KMS-11 (cell line): ENCODE results near the gene ZNF775.

ENCODE experiments used
- H2AFZ ChIP-seq: fragments of 200-600 bp; sonication (generic); 2 replicates; pipeline ENCODE4 v1.6.1; 2016; ENCODE audit warnings: antibody characterized with exemption, mixed run types, low read depth
- H3K27ac ChIP-seq: fragments of 200-600 bp; sonication (generic); 2 replicates; pipeline ENCODE4 v1.6.1; 2016; ENCODE audit warnings: mild to moderate bottlenecking, mixed run types
- H3K27me3 ChIP-seq: fragments of 200-600 bp; sonication (generic); 2 replicates; pipeline ENCODE4 v1.6.1; 2017; ENCODE audit warnings: mild to moderate bottlenecking, low read depth, mixed run types, moderate library complexity; ENCODE audit not compliant: insufficient read depth
- H3K36me3 ChIP-seq: fragments of 200-600 bp; sonication (generic); 2 replicates; pipeline ENCODE4 v1.6.1; 2017; ENCODE audit warnings: mild to moderate bottlenecking, mixed run types; ENCODE audit not compliant: insufficient read depth
- H3K4me1 ChIP-seq: fragments of 200-600 bp; sonication (generic); 2 replicates; pipeline ENCODE4 v1.6.1; 2016; ENCODE audit warnings: mild to moderate bottlenecking, low read depth, mixed run types; ENCODE audit not compliant: poor library complexity, severe bottlenecking
- H3K4me2 ChIP-seq: fragments of 200-600 bp; sonication (generic); 2 replicates; pipeline ENCODE4 v1.7.0; 2016; ENCODE audit warnings: mild to moderate bottlenecking, mixed run types
- H3K4me3 ChIP-seq: fragments of 200-600 bp; sonication (generic); IDR thresholded peaks from 2 replicates; pipeline ENCODE4 v1.6.1; 2017; ENCODE audit warnings: low read depth, low read length, mixed read lengths; ENCODE audit not compliant: insufficient read depth
- H3K79me2 ChIP-seq: fragments of 200-600 bp; sonication (generic); 2 replicates; pipeline ENCODE4 v1.6.1; 2016; ENCODE audit warnings: low read depth, mixed run types; ENCODE audit not compliant: insufficient read depth
- H3K9ac ChIP-seq: fragments of 200-600 bp; sonication (generic); 2 replicates; pipeline ENCODE4 v1.6.1; 2016; ENCODE audit warnings: mild to moderate bottlenecking, mixed run types
- H4K20me1 ChIP-seq: fragments of 200-600 bp; sonication (generic); 2 replicates; pipeline ENCODE4 v1.6.1; 2016; ENCODE audit warnings: mild to moderate bottlenecking, mixed run types; ENCODE audit not compliant: insufficient read depth
- CTCF ChIP-seq: fragments of 200-600 bp; sonication (generic); conservative IDR thresholded peaks from 2 replicates; pipeline ENCODE4 v1.6.1; 2017; ENCODE audit warnings: low read depth, mild to moderate bottlenecking, antibody characterized with exemption, low read length, moderate library complexity, mixed read lengths

The ZNF775 gene

GRCh38 chr7:150336746-150337145 is 42.4 kb upstream of the ZNF775 start:
- Histone ChIP-seq H4K20me1 (no peaks in the 10 kb centered on the region), H3K4me2 (no peak overlapping the region), H3K4me1 (no peaks in the 10 kb centered on the region), H3K9ac (no peak overlapping the region), H3K4me3 (no peak overlapping the region), H3K36me3 (no peaks in the 10 kb centered on the region), H3K27me3 (no peaks in the 10 kb centered on the region), H2AFZ (no peak overlapping the region), H3K27ac (no peak overlapping the region), H3K79me2 (no peaks in the 10 kb centered on the region)
- TF ChIP-seq CTCF = no peak

- Histone ChIP-seq H3K4me2 (no peak overlapping the region), H3K4me1 (no peaks in the 10 kb centered on the region), H2AFZ (no peak overlapping the region), H3K27me3 (no peaks in the 10 kb centered on the region), H3K79me2 (no peaks in the 10 kb centered on the region), H3K9ac (no peak overlapping the region), H3K4me3 (no peak overlapping the region), H4K20me1 (no peaks in the 10 kb centered on the region), H3K36me3 (no peaks in the 10 kb centered on the region), H3K27ac (no peak overlapping the region)
- TF ChIP-seq CTCF = no peak
Observed at GRCh38 chr7:150337179-150337578, 42.0 kb upstream of the ZNF775 start.

- H3K9ac ChIP-seq = no peak overlapping the region
- no peak overlapping the region for H3K27ac ChIP-seq
- H2AFZ ChIP-seq = no peak overlapping the region
- H3K4me3 ChIP-seq = no peak overlapping the region
- H3K79me2 ChIP-seq = no peaks in the 10 kb centered on the region
- TF ChIP-seq CTCF = no peak
- no peaks in the 10 kb centered on the region for H4K20me1 ChIP-seq
- no peaks in the 10 kb centered on the region for H3K4me1 ChIP-seq
- H3K36me3 ChIP-seq = no peaks in the 10 kb centered on the region
- H3K4me2 ChIP-seq = no peak overlapping the region
- H3K27me3 ChIP-seq = no peaks in the 10 kb centered on the region
Observed at GRCh38 chr7:150337659-150338081, 41.5 kb upstream of the ZNF775 start.

- no peak overlapping the region for H3K9ac ChIP-seq
- no peak overlapping the region for H3K4me3 ChIP-seq
- H3K27me3 ChIP-seq = no peaks in the 10 kb centered on the region
- no peak for TF ChIP-seq CTCF
- no peaks in the 10 kb centered on the region for H3K4me1 ChIP-seq
- H3K27ac ChIP-seq = no peak overlapping the region
- H3K79me2 ChIP-seq = no peaks in the 10 kb centered on the region
- H3K4me2 ChIP-seq = no peak overlapping the region
- H4K20me1 ChIP-seq = no peaks in the 10 kb centered on the region
- H2AFZ ChIP-seq = no peak overlapping the region
- H3K36me3 ChIP-seq = no peaks in the 10 kb centered on the region
Observed at GRCh38 chr7:150338166-150338829, 40.8 kb upstream of the ZNF775 start.
